GM12801 (cell line): ENCODE results near the gene HFM1.

Experiments used
- CTCF ChIP-seq: IDR thresholded peaks from one replicate; pipeline ENCODE4 v1.5.1; 2011; ENCODE audit warnings: control low read depth; ENCODE audit not compliant: insufficient read length; ENCODE audit errors: extremely low read depth

The HFM1 gene

GRCh38 chr1:91404151-91405012 lies at the start of gene HFM1:
TSS of gene HFM1 (minus strand) at chr1:91404837. CDS start at chr1:91401082, 3,755 bp downstream.
- no peak for TF ChIP-seq CTCF

- no peak for TF ChIP-seq CTCF
These were observed 49.5 kb upstream of the HFM1 start for GRCh38 chr1:91454136-91454535.

GRCh38 chr1:91450260-91450659 lies 45.6 kb upstream of the HFM1 start:
- TF ChIP-seq CTCF, result no peak

GRCh38 chr1:91440847-91441246 lies 36.2 kb upstream of the HFM1 start:
- no peak for TF ChIP-seq CTCF

- no peak for TF ChIP-seq CTCF
These were observed 34.4 kb upstream of the HFM1 start for GRCh38 chr1:91439016-91439415.

- no peak for TF ChIP-seq CTCF
These were observed 23.7 kb upstream of the HFM1 start for GRCh38 chr1:91428182-91428798.

GRCh38 chr1:91427741-91428140 lies 23.1 kb upstream of the HFM1 start:
- no peak for TF ChIP-seq CTCF
